GM06990 (cell line): ENCODE results near the gene DIAPH2.

ENCODE experiments used
- DNase-seq: peaks from one replicate; pipeline ENCODE4 v3.0.0-alpha.2; 2011; ENCODE audit not compliant: insufficient read length; ENCODE audit errors: extremely low read depth
- H3K27me3 ChIP-seq: replicated peaks from 2 replicates; pipeline ENCODE4 v1.6.0; 2011; ENCODE audit warnings: low read length; ENCODE audit not compliant: control insufficient read depth, insufficient read depth
- H3K36me3 ChIP-seq: 2 replicates; pipeline ENCODE4 v1.5.1; 2011; ENCODE audit warnings: low read length; ENCODE audit not compliant: control insufficient read depth, insufficient read depth
- H3K4me3 ChIP-seq: replicated peaks from 2 replicates; pipeline ENCODE4 v1.5.1; 2011; ENCODE audit warnings: low read depth, mild to moderate bottlenecking, control low read depth, low read length
- TF ChIP-seq, protein P1 (sequence below): IDR thresholded peaks from 2 replicates; pipeline ENCODE4 v1.5.1; 2011; ENCODE audit warnings: low read length, control low read depth, mild to moderate bottlenecking, inconsistent platforms; ENCODE audit not compliant: insufficient read depth, poor library complexity, severe bottlenecking

Gene DIAPH2

DNA sequence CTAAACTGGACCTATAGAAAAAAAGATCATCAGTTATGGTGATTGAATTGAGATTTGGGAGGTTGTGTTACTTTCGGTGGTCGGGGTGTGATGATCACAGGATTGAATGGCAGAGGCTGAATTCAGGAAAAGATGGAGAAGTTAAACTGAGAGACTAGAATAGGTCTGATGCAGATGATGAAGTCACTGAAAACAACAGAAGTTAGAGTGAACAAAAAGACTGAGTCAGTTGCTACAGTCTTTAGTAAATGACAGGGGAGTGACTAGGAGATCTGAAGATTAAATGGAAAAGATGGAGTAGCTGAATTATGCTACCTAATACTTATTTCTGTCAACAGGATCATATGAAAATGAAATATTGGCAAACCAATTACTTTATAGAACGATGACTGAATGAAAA is 362.2 kb downstream of the DIAPH2 start:
- Histone ChIP-seq H3K4me3 (no peak overlapping the region), H3K27me3 (no peaks in the 10 kb centered on the region), H3K36me3 (no peaks in the 10 kb centered on the region)
- no peak for DNase-seq
- TF ChIP-seq, protein P1, sequence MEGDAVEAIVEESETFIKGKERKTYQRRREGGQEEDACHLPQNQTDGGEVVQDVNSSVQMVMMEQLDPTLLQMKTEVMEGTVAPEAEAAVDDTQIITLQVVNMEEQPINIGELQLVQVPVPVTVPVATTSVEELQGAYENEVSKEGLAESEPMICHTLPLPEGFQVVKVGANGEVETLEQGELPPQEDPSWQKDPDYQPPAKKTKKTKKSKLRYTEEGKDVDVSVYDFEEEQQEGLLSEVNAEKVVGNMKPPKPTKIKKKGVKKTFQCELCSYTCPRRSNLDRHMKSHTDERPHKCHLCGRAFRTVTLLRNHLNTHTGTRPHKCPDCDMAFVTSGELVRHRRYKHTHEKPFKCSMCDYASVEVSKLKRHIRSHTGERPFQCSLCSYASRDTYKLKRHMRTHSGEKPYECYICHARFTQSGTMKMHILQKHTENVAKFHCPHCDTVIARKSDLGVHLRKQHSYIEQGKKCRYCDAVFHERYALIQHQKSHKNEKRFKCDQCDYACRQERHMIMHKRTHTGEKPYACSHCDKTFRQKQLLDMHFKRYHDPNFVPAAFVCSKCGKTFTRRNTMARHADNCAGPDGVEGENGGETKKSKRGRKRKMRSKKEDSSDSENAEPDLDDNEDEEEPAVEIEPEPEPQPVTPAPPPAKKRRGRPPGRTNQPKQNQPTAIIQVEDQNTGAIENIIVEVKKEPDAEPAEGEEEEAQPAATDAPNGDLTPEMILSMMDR: no peak

DNA sequence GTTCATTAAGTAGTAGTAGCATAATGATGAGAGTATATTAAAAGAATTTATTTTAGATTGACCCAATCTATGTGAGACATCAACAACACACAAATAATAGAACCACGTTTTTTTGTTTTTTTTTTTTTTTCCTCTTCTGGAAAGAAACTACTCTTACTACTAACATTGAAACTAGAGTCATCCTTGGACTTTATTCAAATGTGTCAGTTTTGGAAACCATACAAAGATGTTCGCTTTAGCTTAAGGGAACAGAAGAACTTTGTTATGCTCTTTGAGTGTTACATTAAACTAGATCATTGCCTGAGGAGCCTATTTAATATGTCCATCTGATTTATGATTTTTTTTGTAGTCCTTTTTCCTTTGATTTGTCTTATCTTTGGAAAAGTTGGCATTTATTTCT is 365.8 kb downstream of the DIAPH2 start:
- TF ChIP-seq, protein P1: no peak
- no peaks in the 10 kb centered on the region for H3K27me3 ChIP-seq
- H3K36me3 ChIP-seq: no peaks in the 10 kb centered on the region
- no peak overlapping the region for H3K4me3 ChIP-seq
- no peak for DNase-seq

DNA sequence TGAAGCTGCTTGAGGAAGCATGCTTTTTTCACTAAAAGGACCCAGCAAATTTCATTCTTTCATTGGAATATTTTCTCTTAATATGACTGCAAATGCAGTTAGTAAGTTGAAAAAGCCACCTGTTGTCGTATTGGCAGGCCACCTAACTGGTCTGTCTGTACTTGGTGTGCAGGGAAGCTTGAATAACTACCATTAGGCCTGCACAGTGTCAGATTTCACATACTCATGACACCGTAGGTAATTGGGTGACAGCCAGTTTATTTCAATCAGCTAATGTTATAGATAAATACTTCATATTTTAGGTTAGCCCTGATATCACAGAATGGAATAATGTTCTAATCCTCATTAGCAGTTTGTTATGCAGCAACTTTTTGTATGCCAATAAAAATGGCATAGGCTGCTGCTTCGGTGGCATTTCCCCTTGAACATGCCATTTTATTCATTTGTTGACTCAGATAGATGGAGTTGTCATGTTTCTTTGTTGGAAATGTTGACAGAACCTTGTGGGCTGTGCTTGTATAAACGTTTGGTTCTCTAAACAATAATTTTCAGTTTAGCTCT is 372.8 kb downstream of the DIAPH2 start:
- Histone ChIP-seq H3K4me3 (no peak overlapping the region), H3K27me3 (no peaks in the 10 kb centered on the region), H3K36me3 (no peaks in the 10 kb centered on the region)
- DNase-seq: no peak
- TF ChIP-seq, protein P1: no peak

DNA sequence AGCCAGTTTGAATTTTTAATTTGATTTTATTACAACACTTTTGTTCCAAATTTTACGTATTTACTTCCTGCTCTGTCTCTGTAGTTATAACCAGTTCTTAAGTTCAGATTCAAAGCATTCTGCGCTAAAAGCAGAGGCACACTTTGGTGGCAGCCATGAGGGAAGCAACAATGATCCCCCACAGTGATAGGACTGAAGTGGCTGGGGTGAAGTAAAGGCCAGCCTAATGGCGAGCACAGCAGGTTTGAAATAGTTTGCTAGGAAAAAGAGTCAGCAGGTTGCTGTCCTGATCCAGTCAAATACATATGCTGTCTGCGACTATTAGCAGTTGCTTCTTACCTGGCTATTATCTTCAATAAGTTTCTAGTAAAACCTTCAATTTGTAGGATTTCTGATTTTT is 375.4 kb downstream of the DIAPH2 start:
- TF ChIP-seq, protein P1: no peak
- H3K36me3 ChIP-seq: no peaks in the 10 kb centered on the region
- no peak for DNase-seq
- no peak overlapping the region for H3K4me3 ChIP-seq
- H3K27me3 ChIP-seq: no peaks in the 10 kb centered on the region

DNA sequence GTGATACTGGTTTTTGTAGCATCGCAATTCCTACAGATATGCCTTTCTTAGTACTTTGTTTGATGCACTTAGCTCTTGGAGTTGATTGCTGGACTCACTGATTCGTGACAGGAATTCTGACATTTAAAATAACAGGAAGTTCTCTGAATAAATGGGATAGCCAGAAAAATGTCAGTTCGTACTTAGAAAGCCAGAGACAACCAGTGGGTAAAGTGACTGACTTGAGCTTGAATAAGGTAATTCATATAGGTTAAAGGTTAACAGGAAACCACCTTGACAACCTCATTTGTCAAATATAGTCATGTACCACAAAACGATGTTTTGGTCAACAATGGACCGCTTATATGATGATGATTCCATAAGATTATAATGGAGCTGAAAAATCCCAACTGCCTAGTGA is 380.4 kb downstream of the DIAPH2 start:
- DNase-seq: no peak
- Histone ChIP-seq H3K36me3 (no peaks in the 10 kb centered on the region), H3K4me3 (no peak overlapping the region), H3K27me3 (no peaks in the 10 kb centered on the region)
- TF ChIP-seq, protein P1: no peak

DNA sequence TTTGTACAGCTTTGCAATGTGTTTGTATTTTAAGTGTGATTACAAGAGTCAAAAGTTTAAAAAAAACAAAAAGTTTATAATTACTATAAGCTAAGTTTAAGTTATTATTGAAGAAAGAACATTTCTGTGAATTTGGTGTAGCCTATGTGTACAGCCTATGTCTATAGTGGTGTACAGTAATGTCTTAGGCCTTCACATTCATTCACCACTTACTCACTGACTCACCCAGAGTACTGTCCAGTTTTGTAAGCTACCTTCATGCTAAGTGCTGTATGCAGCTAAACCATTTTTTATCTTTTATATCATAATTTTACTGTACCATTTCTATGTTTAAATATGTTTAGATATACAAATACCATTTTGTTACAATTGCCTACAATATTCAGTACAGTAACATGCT is 381.3 kb downstream of the DIAPH2 start:
- H3K27me3 ChIP-seq: no peaks in the 10 kb centered on the region
- TF ChIP-seq, protein P1: no peak
- no peaks in the 10 kb centered on the region for H3K36me3 ChIP-seq
- H3K4me3 ChIP-seq: no peak overlapping the region
- no peak for DNase-seq
